ENCODE data around the gene DPH3.

DPH3 gene

DNA sequence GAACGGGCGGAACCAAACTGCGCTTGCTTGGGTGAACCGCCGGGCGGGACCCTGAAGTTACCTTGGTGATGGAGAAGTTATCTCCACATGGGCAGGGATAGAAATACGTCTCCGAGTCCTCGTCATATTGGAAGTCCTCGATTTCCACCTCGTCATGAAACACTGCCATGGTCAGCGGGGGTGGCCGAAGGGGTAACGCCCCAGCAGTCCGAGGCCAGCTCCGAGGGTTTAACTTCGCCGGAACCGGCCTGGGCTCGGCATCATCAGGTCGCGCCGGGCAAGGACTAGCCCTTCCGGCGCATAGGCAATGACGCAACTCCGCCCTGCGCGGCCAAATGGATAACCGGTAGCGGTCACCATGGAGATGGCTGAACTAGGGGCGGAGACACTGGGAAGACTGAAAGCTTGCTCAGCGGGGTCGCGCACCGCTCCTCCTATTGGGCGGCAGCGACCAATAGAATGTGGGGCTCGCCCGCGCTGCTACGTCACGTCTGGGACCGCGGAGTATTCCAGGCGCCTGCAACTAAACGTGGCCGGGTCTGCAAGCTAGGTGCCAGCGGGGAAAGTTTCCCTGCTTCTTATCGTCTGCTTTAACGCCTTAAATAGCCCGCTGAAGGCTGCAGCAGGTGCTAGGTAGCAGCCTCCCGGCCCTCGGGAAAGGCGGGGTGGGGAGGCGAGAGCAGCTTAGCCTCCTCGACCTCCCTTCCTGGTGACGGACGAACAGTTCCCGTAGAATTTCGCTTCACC, at the start of gene DPH3, which contains the start of gene OXNAD1:
DPH3 (minus strand) TSS at position 236 of the 747 bp plus-strand sequence; CDS start at position 169, 67 bp downstream.
OXNAD1 (plus strand) TSS at position 505 of the 747 bp plus-strand sequence. CDS start 5,741 bp downstream, outside the sequence.
- DNase-seq: peak; percentile 99

DNA sequence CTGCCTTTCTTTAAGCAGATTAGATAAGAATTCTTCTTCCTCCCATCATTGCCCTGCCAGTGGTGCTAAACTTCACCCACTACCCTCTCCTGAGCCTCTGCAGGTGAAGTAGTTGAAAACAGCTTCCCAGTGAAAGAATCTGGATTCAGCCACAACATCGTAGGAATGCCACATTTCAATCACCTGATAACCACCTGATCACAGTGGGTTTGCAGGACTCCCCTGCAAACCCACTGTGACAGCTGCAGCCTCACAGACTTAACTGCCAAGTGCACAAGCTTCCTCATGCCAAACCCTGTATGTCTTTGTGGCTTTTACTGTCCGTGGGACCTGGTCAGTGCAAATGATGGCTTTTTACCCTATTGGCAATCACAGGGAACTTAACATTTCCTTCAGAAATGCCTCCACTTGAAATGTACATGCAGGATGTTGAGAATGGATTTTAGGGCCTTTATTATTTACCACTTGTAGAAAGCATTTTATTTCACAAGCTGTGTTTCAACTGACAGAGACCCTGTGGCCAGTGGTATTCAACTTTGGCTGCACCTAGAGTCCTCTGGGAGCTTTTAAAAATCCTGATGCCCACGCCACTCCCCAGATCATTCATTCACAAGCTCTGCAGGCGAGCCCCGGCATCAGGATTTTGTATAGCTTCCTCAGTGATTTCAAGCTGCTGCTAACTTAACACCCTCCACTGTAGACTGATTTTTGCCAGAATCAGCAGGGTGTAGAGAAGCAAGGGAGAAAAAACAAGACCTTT, 49.3 kb upstream of the DPH3 start:
- DNase-seq: no peak

DNA sequence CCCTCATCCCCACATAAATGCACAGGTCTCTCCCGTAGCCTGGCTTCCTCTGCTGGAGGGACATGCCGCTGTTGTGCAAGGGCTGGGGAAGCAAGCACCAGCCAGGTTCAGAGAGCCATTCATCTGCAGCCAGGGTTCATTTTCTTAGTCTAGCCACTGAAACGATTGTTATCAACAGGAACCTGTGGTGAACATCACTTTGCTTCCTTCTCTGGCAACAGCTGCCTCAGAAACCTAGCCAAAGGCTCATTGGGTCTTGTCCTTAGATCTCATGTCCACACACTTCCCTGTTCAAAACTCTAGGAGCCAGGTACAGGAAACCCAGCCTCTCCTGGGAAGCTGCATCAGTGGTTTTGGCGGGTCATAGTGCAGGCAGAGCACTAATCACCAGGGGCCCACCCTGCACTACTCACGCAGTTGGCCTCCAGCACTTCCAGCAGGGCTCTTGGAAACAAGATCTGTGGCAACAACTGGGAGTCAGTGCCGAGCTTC, 47.3 kb upstream of the DPH3 start:
- DNase-seq: peak; percentile 90

DNA sequence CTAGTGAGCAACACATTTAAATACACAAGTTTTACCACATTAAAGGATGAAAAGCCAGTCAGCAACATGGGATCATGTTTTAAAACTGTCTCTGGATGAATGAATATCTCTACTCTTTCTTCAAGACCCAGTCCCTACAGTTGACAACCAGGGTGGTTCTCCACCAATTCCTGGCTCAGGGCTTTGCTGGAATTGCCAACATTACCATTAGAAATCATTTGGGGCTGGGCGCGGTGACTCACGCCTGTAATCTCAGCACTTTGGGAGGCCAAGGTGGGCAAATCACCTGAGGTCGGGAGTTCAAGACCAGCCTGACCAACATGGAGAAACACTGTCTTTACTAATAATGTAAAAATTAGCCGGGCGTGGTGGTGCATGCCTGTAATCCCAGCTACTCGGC, 45.7 kb upstream of the DPH3 start:
- peak; percentile 14 for DNase-seq

DNA sequence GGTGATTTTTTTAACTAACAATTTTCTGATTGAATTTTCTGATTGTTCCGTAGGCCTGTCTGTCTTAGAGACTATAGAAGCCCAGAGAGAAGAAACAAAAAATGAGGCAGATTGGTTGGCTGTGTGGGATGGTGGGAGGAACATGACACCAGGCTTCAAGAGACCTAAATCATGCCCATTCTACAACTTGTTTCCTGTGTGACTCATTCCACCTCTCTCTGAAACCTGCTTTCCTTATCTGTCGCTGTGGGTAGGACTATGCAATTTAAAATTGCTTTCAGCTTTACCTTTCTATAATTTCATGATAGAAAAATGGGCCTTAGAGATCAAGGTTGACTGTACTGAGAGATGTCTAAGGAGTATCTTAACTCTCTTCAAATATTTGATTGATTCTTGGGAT, 44.8 kb upstream of the DPH3 start:
- peak; percentile 94 for DNase-seq

DNA sequence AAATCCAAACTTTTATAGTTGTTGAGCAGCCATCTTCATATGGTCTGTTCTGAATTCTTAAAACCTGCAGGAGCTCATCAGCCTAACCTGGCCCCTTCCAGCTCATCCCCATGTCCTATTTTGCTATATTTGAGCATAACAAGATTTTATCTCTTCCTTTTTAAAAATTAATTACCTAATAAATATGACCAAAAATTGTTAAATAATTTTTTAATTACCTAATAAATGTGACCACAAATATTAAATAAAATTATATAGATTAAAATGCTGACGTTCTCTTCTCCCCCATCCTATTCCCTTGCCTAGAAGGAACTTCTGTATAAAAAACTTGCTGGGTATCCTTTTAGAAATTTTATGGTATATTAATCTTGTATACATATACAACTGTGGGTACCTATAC, 44.0 kb upstream of the DPH3 start:
- DNase-seq: no peak

DNA sequence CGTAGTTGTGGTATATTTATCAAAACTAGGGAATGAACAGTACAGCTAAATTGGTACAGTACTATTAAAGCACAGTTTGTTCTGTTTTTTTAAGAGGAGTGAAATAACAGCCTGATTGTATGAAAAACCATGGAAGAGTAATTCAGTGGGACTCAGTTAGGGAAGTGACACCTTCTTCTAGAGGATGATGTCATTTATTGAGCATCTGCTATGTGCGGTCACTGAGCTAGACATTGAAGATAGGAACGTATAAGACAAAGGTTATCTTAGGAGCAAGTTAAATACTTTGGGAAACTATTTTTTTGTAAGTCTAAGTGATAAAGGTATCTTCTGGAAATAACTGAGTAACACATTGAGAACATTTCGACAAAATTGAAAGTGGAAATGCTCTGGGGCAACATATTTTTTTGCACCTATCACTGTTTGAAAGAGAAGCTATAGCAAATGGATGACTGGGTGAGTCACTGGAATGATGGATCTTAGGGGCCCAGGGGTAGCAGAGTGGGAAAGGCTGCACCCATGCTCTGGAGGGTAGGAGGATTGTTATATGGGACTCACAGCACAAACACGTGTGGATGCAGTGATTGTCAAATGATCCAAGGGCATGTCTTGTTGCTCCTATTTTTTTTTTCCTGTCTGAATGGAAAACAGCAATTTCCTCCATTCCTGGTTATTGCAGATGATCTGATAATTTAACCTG, 43.2 kb upstream of the DPH3 start:
- peak; percentile 44 for DNase-seq

DNA sequence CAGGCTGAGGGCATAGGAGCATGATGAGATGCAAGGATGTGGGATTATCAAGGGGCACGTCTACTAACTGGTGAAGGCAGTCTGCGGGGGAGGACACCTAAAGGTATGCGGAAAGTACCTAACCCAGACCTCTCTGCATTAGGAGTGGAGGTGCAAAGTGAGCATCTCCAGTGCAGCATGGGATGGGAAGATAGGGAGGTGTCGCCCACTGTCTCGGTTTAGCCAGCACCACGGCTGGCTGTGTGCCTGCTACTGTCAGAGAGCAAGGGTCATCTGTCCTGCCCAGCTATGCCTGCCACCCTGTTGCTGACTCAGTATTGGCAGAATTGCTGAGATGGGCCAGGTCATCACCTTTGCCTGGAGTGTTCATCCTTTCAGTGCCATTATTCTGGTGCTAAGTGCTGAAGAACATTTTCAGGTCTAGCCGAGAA, 40.4 kb upstream of the DPH3 start:
- DNase-seq: no peak

DNA sequence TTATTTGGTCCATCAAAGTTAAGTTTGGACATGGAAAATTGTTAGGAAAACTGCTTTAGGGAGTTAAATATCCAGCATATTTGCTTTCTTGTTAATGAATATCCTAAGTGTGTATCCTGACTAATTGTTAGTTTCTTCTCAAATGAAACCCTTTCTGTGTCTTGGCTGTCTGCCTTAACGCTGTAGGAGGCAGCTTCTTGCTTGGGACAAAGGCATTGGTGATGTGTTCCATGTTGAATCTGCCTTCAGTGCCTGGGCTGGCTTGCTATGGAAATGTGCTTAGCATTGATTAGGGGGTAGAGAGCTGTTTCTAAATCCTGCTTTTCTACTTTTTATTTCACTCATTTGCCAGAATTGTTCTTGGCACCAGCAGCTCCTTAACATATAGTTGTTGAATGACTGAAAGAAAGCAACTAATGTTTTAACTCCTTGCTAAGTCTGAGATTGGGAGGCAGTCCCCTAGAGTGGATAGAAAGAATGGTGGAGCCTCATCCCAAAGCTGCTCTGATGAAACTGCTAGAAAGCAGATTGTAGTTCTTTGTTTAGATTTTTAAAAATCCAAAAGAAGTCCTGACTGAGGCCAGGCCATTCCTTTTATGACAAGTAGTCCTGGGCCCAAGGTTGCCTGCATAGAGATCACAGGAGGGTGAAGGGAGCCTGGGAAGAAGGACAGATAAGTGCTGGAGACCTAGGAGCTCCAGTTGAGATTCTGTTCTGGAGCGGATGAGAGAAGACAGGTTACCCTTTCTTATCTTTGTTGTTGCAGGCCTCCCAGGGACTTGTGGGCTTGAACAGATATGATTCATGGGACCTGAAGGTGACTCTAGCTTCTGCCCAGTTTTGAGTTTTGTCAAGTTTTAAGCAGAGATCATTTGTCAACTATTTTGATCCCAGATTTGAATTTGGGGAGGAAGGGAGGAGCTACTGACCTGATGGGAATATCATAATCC, 39.6 kb upstream of the DPH3 start:
- no peak for DNase-seq

DNA sequence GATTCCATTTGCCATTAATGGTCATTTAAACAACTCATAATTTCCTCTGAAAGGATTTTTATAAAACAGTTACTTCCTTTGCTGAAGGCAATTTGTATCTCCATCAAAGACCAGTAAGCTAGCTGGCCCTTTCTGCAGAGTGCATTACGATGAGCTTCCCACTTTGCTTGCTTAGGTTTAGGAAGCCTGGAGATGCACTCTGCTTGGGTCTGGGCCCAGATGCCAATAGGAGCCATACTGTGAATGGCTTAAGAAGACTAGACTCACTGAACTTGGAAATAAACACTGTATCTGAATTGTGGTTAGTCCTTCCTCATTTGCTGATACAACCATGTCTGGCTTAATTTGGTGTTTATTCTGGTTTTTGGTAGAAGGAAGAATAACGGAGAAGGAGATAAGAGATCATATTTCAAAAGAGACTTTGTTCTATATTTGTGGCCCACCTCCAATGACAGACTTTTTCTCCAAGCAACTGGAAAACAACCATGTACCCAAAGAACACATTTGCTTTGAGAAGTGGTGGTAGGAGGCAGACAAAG, 38.4 kb upstream of the DPH3 start:
- DNase-seq: no peak

DNA sequence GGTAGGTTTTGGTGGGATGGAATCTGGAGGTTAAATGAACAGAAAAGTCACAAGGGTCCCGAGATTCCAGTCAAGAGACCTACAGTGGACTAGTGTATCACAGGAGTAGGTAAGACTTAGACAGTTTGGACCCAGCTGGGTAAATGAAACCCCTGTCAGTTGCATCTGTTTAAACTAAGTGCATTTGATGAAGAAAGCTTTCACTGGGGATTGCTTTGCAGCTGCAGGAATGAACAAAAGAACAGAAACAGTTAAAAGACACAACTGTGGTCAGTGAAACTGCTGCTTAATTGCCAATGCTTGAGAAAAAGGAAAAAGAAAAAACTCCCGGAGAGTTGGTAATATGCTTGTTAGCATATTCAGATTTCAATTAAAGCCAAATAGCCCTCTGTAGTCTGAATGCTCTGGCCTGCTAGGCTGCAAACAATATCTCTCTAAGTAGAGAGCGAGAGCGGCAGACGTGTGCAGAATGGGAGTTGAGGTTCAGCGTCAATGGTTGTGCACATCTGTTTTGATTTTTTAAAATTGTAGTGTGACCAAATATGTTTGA, 37.4 kb upstream of the DPH3 start:
- no peak for DNase-seq

DNA sequence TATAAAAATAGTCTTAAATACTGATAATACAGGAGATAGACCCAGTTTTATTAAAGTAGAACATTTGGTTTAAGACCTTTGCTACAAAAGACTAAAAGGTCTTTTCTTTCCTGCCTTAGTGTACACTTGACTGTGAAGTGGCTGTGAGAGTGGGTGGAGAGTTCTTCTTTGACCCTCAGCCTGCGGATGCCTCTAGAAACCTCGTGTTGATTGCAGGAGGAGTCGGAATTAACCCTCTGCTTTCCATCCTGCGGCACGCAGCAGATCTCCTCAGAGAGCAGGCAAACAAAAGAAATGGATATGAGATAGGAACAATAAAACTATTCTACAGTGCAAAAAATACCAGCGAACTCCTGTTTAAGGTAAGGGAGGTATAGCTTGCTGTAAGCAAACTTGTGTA, 36.8 kb upstream of the DPH3 start:
- DNase-seq: no peak

DNA sequence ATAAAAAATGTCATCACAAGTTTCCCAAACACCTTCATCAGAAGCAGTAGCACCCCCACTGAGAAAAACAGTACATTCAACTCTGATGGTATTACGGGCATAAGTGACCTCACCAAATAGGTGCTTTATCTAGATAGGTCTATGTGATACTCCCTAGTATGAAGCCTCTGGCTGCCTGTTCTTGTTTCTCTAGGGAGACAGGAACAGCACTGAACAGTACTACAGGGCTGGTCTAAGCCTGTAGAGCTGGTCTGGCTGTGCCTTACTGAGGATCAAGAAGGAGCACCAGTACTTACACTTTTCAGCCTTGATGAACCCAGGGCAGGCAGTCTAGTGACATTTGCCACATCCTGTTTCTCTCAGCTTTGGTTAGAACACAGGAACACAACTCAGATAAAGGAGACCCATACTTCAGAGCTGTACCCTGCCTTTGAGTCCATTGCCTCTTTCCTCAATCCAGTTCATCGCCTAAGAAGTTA, 36.2 kb upstream of the DPH3 start:
- DNase-seq: no peak

DNA sequence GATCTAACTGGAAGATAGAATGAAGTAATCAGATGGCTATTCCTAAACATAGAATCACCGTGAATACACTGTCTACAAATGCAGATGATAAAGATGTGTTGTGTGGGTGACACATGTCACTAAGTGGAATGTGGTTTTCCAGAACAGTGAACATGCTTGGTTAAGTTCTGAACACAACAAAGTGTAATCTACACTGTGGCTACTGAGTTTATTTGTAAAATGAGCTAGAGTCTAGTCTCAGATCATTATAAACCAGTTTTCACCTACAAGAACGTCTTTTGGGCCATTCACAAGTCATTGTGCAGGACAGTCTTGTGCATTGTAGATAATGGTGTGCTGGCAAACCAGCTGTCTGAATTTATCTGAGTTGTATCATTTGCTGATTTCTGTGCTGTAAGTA, 35.6 kb upstream of the DPH3 start:
- DNase-seq: no peak

DNA sequence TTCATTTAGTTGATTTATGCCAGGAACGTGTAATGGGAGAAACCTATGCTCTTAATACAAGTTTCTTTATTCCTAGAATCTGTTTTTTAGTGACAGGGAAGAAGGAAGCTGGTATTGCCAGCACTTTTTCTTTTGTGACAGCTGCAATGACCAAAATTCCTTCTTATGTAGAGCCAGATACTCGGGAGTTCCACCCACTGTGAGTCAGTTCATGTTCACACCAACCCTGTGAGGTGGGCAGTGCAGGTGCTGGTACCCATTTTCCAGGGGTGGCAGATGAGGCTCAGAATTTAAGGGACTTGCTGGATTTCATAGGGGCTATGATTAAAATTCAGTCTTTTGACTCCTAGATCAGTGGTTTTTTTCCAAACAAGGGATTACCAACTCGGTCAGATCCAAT, 35.0 kb upstream of the DPH3 start:
- no peak for DNase-seq

DNA sequence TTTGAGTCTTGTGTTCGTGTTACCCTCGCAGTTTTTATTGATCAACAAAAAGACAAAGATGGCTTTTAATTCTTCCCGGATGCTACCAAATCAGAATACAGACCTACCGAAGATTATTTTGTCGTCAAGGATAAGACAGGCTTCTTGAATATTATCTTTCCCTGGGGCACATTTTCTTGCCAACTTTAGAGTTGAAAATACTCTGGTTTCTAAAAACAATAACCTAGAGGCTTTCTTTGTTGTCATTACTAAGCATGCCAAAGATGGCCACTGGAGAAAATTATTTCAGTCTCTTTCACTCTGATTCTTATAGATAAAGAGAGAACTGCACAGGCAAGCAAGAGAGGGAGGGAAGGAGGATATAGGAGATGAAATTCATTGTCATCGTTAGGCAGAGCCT, 34.1 kb upstream of the DPH3 start:
- DNase-seq: no peak

DNA sequence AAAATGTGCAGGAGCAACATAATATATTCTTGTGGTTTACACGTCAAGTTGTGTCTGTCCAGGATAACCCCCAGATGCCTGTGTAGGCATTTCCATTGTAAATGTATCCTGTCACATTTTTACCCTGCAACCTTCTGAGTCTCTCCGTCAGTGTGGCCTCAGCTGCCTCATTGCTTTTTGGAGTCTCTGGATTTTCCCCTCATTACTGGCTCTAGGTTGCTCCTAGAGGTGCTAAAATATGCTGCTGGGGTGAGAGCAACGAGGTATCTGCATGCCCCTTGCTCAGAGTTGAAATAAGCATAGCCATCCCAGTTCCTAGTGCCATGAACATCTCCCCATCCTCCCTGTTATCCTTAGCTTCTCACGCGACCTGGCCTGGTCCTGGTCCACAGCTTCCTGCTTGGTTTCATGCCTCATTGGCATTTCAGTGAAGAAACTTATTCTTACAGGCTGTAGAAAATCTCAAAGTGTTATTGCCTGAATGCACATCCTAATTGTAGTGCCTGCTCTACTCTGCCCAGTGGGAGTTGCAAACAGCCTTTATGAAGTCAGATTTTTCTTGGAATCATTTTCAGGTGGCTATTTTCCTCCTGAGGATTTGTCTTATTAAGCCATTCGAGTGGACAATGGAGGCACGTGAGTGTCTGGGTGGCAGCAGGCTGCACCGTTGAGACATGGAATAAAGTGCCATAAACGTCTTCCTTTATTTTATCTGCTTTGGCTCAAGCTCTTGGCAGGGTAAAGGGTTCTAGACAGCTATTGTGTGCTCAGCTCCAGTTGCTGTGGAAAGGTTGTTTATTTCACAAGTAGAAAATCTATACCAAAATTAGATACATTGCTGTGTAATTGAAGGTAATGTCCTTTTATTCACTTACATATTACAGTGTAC, 33.5 kb upstream of the DPH3 start:
- no peak for DNase-seq

DNA sequence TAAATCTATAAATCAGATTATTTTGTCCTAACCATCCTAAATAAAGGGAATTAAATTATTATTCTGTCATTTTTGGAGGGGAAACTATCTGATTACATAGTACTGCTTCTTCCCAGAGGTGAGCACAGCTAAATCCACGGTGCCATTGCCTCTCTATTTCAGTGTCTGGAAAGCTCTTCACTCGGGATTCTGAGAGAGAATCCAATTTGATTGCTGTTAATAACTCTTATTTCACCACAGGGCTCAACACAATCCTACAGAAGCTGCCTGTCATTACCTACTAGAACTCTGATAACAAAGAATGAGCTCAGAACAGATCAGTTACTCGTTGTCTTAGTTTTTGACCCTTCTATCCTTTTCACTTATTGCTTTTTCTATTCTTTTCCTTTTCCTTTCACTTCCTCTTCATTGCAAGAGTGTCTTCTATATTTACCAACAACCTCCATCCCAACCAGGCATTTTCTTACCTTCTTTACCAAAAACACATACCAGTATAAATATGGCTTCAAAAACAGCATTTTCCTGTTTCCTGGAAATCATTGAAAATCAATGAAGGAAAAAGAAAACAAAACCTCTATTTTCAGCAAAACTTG, 30.7 kb upstream of the DPH3 start:
- no peak for DNase-seq

DNA sequence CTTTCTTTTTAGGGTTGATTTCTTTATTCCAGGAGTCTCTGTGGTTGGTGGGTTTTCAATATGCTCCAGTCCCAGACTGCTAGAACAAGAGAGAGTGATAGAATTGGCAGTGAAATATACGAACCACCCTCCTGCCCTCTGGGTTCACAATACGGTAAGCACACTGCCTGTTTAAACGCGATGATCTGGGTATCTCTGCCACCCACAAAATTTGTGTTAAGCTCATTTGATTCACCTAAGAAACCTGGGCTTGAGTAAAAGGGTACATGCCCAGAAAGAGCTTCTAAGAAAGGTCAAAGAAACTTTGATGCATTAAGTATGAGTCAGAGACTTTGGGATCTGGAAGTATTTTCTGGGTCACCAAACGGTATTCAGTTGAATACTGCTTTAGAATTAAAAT, 30.1 kb upstream of the DPH3 start:
- no peak for DNase-seq

DNA sequence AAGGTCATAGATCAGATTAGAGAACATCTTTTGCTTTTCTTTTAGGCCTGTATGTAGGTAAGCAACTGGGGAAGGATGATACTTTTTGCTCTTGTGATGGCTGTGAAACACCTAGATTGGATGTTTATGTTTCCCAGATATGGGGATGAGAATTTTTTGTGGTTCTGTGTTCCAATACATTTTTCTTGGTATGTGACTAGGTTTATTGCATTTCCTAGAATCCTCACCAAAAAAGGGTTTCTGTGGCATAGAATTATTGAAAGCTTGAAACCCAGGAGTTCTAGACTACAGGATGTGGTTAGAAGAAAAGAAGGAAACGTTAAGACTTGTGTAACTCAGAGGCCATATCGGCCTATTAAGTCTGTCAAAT, 26.1 kb upstream of the DPH3 start:
- no peak for DNase-seq

Measured in NCI-H226 (cell line).